ENCODE results near the gene CSMD2. TPM values are rescaled to one million over a fixed set of nuclear protein-coding genes. Genes with fewer than 3 reads are reported as not detected.

The CSMD2 gene
- total RNA-seq, 1 experiment from 2014 or later, result 0.22 TPM

GRCh38 chr1:33497410-33497809, 667.6 kb downstream of the CSMD2 start:
- Histone ChIP-seq H4K20me1 (ENCODE audit: insufficient read depth) (no peaks in the 10 kb centered on the region), H3K27me3 (ENCODE audit: insufficient read depth, low read length) (no peaks in the 10 kb centered on the region), H2AFZ (ENCODE audit: low read depth, low read length, poor library complexity, severe bottlenecking) (no peak overlapping the region), H3K27ac (ENCODE audit: low read depth, low read length) (no peak overlapping the region), H3K4me3 (replicated peaks in 1 of 2; ENCODE audit: low read depth in 1 of 2, low read length in 2 of 2) (no peak overlapping the region), H3K4me1 (ENCODE audit: control insufficient read depth in 1 of 2, insufficient read depth in 2 of 2, low read length in 2 of 2) (no peaks in the 10 kb centered on the region), H3K9ac (ENCODE audit: low read length) (no peak overlapping the region), H3K9me3 (ENCODE audit: control insufficient read depth in 1 of 2, insufficient read depth in 1 of 2, low read depth in 1 of 2, low read length in 2 of 2) (peaks cover 28 to 31% of the 10 kb centered on the region in 2 experiments; a peak in 2 of 4 replicates), H3K9me2 (ENCODE audit: insufficient read depth) (no peaks in the 10 kb centered on the region), H3K36me3 (ENCODE audit: control insufficient read depth in 1 of 2, insufficient read depth in 2 of 2, low read length in 2 of 2) (peaks cover 8 to 33% of the 10 kb centered on the region in 2 experiments; a peak in 3 of 4 replicates), H3K79me2 (ENCODE audit: insufficient read depth, low read length) (no peaks in the 10 kb centered on the region), H3K4me2 (ENCODE audit: low read length) (no peak overlapping the region)
- no peak for DNase-seq (ENCODE audit: low read depth, low spot score)
- POLR2A ChIA-PET, result no interaction called here
- RAD21 ChIA-PET (ENCODE audit: low non-redundant PET in 1 of 2, low total read pairs in 2 of 2, uncharacterized antibody in 2 of 2, unreplicated experiment in 2 of 2), result no interaction called here
- no TSS peak for BruUV-seq (replicated peaks)
- ATAC-seq, result no peak
- intact Hi-C loops (cut with micrococcal nuclease), result no loop called here
- TF ChIP-seq YY1 (IDR thresholded peaks at IDR 0.05; ENCODE audit: extremely low read depth, insufficient replicate concordance, low read depth, low read length) (no peak), RAD21 (IDR thresholded peaks at IDR 0.05; ENCODE audit: low read depth) (no peak), CBX3 (IDR thresholded peaks at IDR 0.05; ENCODE audit: low read depth) (no peak), JUND (IDR thresholded peaks at IDR 0.05) (no peak), POLR2AphosphoS5 (IDR thresholded peaks at IDR 0.05; ENCODE audit: low read depth, low read length) (no peak), ZNF274 (IDR thresholded peaks at IDR 0.05; ENCODE audit: low read depth, low read length) (no peak), CTCF (IDR thresholded peaks at IDR 0.05 in 2 of 3, conservative IDR thresholded peaks at IDR 0.05 in 1 of 3; ENCODE audit: borderline replicate concordance in 1 of 3, insufficient read depth in 1 of 3, low read depth in 2 of 3, low read length in 2 of 3) (no peak), EGR1 (IDR thresholded peaks at IDR 0.05; ENCODE audit: low read depth) (no peak), FOSL1 (IDR thresholded peaks at IDR 0.05; ENCODE audit: low read depth) (no peak), EZH2phosphoT487 (IDR thresholded peaks at IDR 0.05; ENCODE audit: borderline replicate concordance) (no peak), SIN3A (IDR thresholded peaks at IDR 0.05; ENCODE audit: low read depth) (no peak), ZBTB33 (IDR thresholded peaks at IDR 0.05; ENCODE audit: extremely low read depth, insufficient replicate concordance, low read length) (no peak), TCF7L2 (IDR thresholded peaks at IDR 0.05; ENCODE audit: borderline replicate concordance, extremely low read depth, insufficient read depth, insufficient read length) (no peak)
- CTCF ChIA-PET, result no interaction called here
